D721Med (cell line): ENCODE measurements around the gene TMEM92.

Experiments used
- DNase-seq: peaks from one replicate; pipeline ENCODE4 v3.0.0; 2011; ENCODE audit warnings: low spot score; ENCODE audit not compliant: insufficient read length
- FAIRE-seq: peaks from 2 replicates; lab custom pipeline; 2011; peaks lifted over from hg19 to GRCh38; lab: Jason Lieb, UNC
- TF ChIP-seq, protein P1 (sequence below): IDR thresholded peaks from 2 replicates; pipeline ENCODE4 v1.5.1; 2012; ENCODE audit warnings: mild to moderate bottlenecking, control low read depth; ENCODE audit not compliant: insufficient read depth; ENCODE audit errors: missing control alignments

The TMEM92 gene

DNA sequence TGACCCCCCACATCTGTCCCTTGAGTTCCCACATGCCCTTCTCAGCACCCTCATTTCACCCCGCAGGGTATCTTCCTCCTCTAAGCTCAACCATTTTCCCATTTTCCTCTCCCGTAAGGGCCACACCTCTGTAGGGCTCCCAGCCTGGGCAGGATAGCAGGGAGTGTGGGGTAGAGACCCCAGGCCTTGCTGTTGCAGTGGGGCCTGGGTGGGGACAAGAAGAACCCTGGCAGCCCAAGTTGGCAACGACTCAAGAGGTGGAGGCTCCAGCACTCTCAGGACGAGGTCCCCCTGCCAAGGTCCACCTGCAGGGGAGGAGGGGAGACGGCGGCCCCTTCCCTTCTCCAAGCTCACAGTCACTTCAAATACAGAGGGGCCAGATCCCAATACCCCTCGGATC, 2.0 kb upstream of the TMEM92 start:
- no peak for FAIRE-seq
- TF ChIP-seq, protein P1, sequence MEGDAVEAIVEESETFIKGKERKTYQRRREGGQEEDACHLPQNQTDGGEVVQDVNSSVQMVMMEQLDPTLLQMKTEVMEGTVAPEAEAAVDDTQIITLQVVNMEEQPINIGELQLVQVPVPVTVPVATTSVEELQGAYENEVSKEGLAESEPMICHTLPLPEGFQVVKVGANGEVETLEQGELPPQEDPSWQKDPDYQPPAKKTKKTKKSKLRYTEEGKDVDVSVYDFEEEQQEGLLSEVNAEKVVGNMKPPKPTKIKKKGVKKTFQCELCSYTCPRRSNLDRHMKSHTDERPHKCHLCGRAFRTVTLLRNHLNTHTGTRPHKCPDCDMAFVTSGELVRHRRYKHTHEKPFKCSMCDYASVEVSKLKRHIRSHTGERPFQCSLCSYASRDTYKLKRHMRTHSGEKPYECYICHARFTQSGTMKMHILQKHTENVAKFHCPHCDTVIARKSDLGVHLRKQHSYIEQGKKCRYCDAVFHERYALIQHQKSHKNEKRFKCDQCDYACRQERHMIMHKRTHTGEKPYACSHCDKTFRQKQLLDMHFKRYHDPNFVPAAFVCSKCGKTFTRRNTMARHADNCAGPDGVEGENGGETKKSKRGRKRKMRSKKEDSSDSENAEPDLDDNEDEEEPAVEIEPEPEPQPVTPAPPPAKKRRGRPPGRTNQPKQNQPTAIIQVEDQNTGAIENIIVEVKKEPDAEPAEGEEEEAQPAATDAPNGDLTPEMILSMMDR = no peak
- DNase-seq = no peak

DNA sequence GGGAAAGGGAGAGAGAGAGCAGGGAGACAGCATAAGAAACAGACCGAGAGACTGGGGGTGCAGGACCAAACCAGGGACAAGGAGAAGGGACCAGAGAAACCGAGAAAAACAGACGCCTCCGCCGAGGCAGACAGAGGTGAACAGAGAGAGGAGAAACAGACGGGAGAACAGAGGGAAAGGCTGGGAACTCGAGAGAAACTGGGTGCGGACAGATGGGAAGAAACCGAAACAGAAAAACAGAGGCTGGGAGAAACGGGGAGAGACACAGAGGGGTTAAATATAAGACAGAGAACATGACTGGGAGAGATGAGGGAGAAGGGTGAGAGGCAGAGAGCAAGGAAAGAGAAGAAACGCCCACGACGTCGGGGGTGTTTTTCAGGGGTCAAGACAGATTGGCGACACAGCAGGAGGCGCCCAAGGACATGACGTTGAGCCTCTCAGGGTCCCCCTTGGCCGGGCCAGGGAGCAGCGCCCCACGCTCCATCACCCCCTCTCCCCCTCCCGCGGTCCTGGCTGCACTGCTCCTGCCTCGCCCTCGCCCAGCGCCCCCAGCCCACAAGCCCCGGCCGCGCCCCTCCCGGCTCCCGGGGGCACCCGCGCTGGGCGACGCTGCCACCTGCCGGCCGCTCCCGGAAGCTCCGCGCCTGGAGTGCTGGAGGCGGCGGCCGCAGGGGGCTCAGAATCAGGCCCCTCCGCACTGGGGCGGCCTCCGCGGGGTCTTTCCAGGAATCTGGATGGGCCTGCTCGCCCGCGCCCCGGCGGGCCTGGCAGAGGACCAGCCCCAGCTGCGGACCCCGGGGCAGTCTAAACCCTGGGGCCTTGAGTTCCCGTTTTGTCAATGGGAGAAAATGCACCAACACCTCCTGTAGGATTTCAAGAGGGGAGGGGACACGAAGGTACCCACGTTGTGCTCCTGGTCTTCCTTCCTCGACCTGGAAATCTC, 1.3 kb upstream of the TMEM92 start:
- peak; percentile 74 for DNase-seq
- FAIRE-seq = no peak
- TF ChIP-seq, protein P1 = peak; percentile 56

DNA sequence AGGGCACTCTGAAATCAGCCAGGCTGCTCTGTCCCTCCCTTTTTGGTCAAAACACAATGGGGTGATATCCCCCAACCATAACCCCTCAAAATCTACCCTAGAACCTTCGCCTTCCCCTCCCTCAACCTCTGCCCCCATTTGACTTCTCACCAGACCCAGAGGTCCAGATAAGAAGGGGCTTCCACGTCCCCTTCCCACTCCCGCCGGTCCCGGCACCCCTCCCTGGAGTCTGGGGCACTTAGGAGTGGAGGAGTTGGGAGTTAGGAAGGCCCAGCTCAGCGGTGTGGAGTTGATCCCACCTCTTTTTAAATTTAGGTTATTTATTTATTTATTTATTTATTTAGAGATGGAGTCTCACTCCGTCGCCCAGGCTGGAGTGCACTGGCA, 619 bp upstream of the TMEM92 start:
- TF ChIP-seq, protein P1 = no peak
- DNase-seq = no peak
- FAIRE-seq = no peak

DNA sequence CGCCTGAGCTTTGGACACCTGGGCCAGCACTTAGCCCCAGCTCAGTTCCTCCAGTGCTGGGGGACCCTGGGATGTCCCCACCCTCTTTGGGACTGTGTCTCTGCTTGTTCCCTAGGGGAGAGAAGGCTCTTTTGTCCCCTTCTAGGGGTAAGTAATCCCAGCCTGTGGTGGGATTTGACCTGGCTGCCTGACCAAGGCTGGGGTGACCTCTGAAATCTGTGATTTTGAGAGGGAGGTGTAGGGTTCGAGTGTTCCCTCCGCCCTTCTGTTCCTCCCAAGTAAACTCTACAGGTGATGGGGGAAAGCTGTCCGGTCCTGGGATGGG, 593 bp downstream of the TMEM92 start:
- DNase-seq = no peak
- TF ChIP-seq, protein P1 = no peak
- FAIRE-seq = no peak

DNA sequence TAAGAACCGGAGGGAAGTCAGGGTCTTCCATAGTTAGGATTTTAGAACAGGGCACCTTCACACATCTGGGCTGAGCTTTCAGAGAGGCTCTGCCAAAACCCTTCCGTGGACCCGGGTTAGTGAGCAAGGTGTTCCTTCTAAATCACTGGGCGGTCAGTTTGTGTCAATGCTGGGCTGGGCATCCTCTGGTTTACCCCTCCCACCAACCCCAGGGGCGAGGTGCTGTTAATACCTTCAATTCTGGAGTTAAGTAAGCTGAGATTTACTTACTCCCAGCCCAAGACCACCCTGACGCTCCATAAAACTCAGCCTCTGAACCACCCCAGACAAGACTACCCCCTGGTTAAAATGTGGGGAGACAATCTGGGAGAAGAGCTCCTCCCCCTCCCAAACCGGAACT, 1.0 kb downstream of the TMEM92 start:
- FAIRE-seq = no peak
- DNase-seq = no peak
- TF ChIP-seq, protein P1 = no peak

DNA sequence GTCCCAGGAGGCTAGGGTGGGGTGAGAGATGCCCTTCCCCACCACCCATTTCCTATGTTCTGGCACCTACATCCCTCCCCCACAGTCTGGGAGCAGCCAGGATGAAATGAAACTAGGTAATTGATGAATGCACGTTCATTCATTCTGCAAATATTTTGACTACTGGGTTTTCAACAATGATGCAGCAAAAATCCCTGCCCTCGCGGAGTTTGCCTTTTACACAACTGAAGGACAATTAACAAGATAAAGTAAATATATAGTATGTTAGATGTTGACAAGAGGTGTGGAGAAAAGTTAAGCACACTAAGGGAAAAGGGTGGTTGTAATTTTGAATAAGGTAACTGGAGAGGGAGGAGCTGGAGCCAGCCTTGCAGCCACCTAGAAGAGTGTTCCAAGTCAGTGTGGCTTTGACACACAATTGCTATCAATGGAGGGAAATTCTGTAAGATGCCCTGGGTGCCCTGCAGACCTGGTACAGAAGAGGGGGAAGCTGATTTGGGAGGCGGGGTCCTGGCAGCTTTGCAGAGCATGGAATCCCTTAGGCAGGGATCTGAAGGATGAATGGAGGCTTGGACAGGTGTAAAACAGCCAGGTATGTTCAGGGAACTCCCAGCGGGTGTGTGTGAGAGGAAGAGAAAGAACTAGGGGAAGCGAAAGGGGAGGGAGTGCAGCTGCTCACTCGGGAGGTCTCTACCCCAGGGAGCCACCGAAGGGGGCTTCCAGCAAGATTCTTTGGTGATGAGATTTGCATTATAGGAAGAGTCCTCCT, 2.5 kb downstream of the TMEM92 start:
- TF ChIP-seq, protein P1 = no peak
- DNase-seq = no peak

More for the DNA sequence above, 2.5 kb downstream of the TMEM92 start:
- FAIRE-seq = no peak
